ENCODE measurements around the gene CR1L.

DNA sequence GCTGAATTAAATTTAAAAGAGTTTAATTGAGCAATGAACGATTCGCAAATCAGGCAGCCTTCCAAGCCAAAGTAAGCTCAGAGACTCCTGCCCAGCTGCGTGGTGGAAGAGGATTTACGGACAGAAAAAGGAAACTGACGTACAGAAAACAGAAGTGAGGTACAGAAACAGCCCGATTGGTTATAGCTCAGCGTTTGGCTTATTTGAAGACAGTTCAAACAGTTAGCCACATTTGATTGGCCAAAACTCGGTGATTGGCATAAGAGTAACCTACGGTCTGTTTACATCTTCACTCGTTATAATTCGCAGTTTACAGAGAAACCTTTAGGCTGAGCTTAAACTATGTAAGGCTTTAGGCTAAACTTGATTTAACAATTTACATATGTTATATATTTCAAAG lies 46.9 kb downstream of the CR1L start:
- no peak for TF ChIP-seq CTCF (IDR thresholded peaks at IDR 0.05)
- no peak for TF ChIP-seq POLR2A (IDR thresholded peaks at IDR 0.05)
- no peak for TF ChIP-seq POLR2AphosphoS5 (IDR thresholded peaks at IDR 0.05)
- no peak for TF ChIP-seq EP300 (IDR thresholded peaks at IDR 0.05)

Measured in gastroesophageal sphincter (tissue), 3 donors.